Measurements from ENCODE around the gene SMKR1. TPM values are rescaled to one million over a fixed set of nuclear protein-coding genes. Genes with fewer than 3 reads are reported as not detected.

SMKR1 gene
- total RNA-seq, 1 experiment from 2014 or later: 8.9 TPM

DNA sequence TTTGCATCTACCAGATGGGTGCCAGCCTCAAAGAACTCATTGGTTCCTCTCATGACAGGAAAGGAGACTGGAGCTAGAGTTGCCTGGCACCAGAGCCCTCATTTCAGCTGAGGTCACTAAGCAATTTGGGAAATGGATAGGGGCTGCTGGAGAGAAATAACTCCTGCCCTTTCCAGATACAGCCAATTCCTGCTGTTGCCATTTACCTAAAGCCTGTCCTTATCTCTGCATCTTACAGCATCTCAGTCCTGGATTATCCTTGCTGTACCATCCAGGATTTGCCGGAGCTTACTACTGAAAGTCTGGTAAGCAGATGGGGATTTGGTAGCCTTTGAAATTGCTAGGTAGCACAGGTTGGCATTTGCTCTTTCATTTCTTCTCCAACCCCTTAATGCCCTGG lies 31.9 kb upstream of the SMKR1 start:
- BruUV-seq (replicated peaks): no TSS peak
- no peak overlapping the region for H3K9ac ChIP-seq (ENCODE audit: low read length)

More for the DNA sequence above, 31.9 kb upstream of the SMKR1 start:
- intact Hi-C loops (cut with micrococcal nuclease): loop anchor here (5.0 to 10.0 kb wide), 2 partner anchors 68 to 544 kb away; no protein-coding TSS in a partner anchor
- DNase-seq (ENCODE audit: low read depth, low spot score) (no peak), ATAC-seq (no peak)
- H3K79me2 ChIP-seq (ENCODE audit: insufficient read depth, low read length): no peaks in the 10 kb centered on the region
- H3K4me1 ChIP-seq (ENCODE audit: control insufficient read depth in 1 of 2, insufficient read depth in 2 of 2, low read length in 2 of 2): peaks cover 0 to 9% of the 10 kb centered on the region in 2 experiments; a peak in 3 of 4 replicates
- no peak overlapping the region for H3K4me3 ChIP-seq (replicated peaks in 1 of 2; ENCODE audit: low read depth in 1 of 2, low read length in 2 of 2)
- CTCF ChIA-PET: interaction anchor here (1.9 to 6.0 kb wide), 3 partner anchors 93 to 127 kb away, joined by 11 to 41 read pairs (median 19); no protein-coding TSS in a partner anchor
- no peaks in the 10 kb centered on the region for H3K9me3 ChIP-seq (ENCODE audit: control insufficient read depth in 1 of 2, insufficient read depth in 1 of 2, low read depth in 1 of 2, low read length in 2 of 2)
- no peaks in the 10 kb centered on the region for H3K27me3 ChIP-seq (ENCODE audit: insufficient read depth, low read length)
- TF ChIP-seq CBX3 (IDR thresholded peaks at IDR 0.05; ENCODE audit: low read depth) (no peak), SIN3A (IDR thresholded peaks at IDR 0.05; ENCODE audit: low read depth) (no peak), SP1 (IDR thresholded peaks at IDR 0.05; ENCODE audit: low read depth) (no peak), POLR2A (IDR thresholded peaks at IDR 0.05; ENCODE audit: borderline replicate concordance, extremely low read depth, insufficient read depth, insufficient read length) (no peak), FOSL1 (IDR thresholded peaks at IDR 0.05; ENCODE audit: low read depth) (no peak), EZH2 (IDR thresholded peaks at IDR 0.05) (no peak), ZBTB33 (IDR thresholded peaks at IDR 0.05; ENCODE audit: extremely low read depth, insufficient replicate concordance, low read length) (no peak), EGR1 (IDR thresholded peaks at IDR 0.05; ENCODE audit: low read depth) (no peak), RAD21 (IDR thresholded peaks at IDR 0.05; ENCODE audit: low read depth) (no peak), ZNF274 (IDR thresholded peaks at IDR 0.05; ENCODE audit: low read depth, low read length) (no peak), POLR2AphosphoS5 (IDR thresholded peaks at IDR 0.05; ENCODE audit: low read depth, low read length) (no peak), MAX (IDR thresholded peaks at IDR 0.05) (no peak)
- TF ChIP-seq, protein P1, sequence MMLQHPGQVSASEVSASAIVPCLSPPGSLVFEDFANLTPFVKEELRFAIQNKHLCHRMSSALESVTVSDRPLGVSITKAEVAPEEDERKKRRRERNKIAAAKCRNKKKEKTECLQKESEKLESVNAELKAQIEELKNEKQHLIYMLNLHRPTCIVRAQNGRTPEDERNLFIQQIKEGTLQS (IDR thresholded peaks at IDR 0.05): no peak
- H3K4me2 ChIP-seq (ENCODE audit: low read length): no peak overlapping the region
- H3K36me3 ChIP-seq (ENCODE audit: control insufficient read depth in 1 of 2, insufficient read depth in 2 of 2, low read length in 2 of 2): 0 out of 4 replicates have a peak, but pooled peaks cover 0 to 3% of the 10 kb centered on the region in 2 experiments
- H3K9me2 ChIP-seq (ENCODE audit: insufficient read depth): no peaks in the 10 kb centered on the region
- POLR2A ChIA-PET: no interaction called here
- RAD21 ChIA-PET (ENCODE audit: low non-redundant PET in 1 of 2, low total read pairs in 2 of 2, uncharacterized antibody in 2 of 2, unreplicated experiment in 2 of 2): no interaction called here
- no peaks in the 10 kb centered on the region for H4K20me1 ChIP-seq (ENCODE audit: insufficient read depth)
- H3K27ac ChIP-seq (ENCODE audit: low read depth, low read length): no peak overlapping the region
- no peak overlapping the region for H2AFZ ChIP-seq (ENCODE audit: low read depth, low read length, poor library complexity, severe bottlenecking)

Measured in HCT116 (cell line).